Liver (tissue), 3 donors: ENCODE data around the gene KRTAP4-7.
"Not testable (repeated sequence)": the region's sequence is repeated elsewhere in the genome, so short reads cannot be mapped to it uniquely, and the experiment has no call there.

ENCODE experiments used
- CTCF ChIP-seq: fragments of 150-350 bp; IDR thresholded peaks from 2 replicates; pipeline ENCODE4 v1.5.1; 2017; ENCODE audit warnings: improper control_type of control experiment, low read depth, low read length; ENCODE audit not compliant: missing input control
- FOXA1 ChIP-seq: IDR thresholded peaks from 2 replicates; pipeline ENCODE4 v1.6.1; 2016; ENCODE audit warnings: antibody characterized with exemption
- RAD21 ChIP-seq, 2 donors: IDR thresholded peaks; 2 replicates each; pipeline ENCODE4 v1.6.1; 2016; ENCODE audit warnings: antibody characterized with exemption in 2 of 2, mild to moderate bottlenecking in 2 of 2
- REST ChIP-seq: IDR thresholded peaks from 2 replicates; pipeline ENCODE4 v1.6.1; 2016; ENCODE audit warnings: antibody characterized with exemption, mild to moderate bottlenecking
- SP1 ChIP-seq: IDR thresholded peaks from 2 replicates; pipeline ENCODE4 v1.6.1; 2018; ENCODE audit warnings: antibody characterized with exemption, mild to moderate bottlenecking
- donor health status: healthy.
- donor health status: healthy.

DNA sequence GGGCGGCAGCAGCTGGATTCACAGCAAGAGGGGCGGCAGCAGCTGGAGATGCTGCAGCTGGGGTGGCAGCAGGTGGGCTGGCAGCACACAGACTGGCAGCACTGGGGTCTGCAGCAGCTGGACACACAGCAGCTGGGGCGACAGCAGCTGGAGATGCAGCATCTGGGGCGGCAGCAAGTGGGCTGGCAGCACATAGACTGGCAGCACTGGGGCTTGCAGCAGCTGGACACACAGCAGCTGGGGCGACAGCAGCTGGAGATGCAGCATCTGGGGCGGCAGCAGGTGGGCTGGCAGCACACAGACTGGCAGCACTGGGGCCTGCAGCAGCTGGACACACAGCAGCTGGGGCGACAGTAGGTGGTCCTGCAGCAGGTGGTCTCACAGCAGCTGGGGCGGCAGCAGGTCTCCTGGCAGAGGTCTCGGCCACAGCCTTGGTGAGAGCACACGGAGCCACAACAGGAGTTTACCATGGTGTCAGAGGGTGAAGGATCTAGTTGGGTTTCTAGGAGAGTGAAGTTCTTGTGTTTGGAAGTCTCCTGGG, 34.0 kb downstream of the KRTAP4-7 start, which contains the start of gene KRTAP4-11:
- TF ChIP-seq CTCF; SP1; FOXA1; REST; RAD21 (IDR thresholded peaks at IDR 0.05): not testable (repeated sequence)
